ENCODE measurements around the gene MUC5B.

GRCh38 chr11:1259561-1259960 lies 36.7 kb downstream of the MUC5B start:
- TF ChIP-seq POLR2A (IDR thresholded peaks at IDR 0.05; ENCODE audit: low read depth, low read length) (no peak), POLR2AphosphoS5 (IDR thresholded peaks at IDR 0.05; ENCODE audit: low read depth, low read length) (no peak), TAF1 (IDR thresholded peaks at IDR 0.05; ENCODE audit: borderline replicate concordance, low read depth, low read length) (no peak)
